ENCODE results near the gene ZC3HAV1L.
"Not testable (repeated sequence)": the region's sequence is repeated elsewhere in the genome, so short reads cannot be mapped to it uniquely, and the experiment has no call there.

The ZC3HAV1L gene

GRCh38 chr7:139026551-139026950 lies 9.3 kb downstream of the ZC3HAV1L start:
- CTCF ChIA-PET: interaction anchor here (1.5 kb wide), 1 partner anchor 10 kb away, joined by 4 read pairs; no protein-coding TSS in a partner anchor
- no peak for DNase-seq (ENCODE audit: low spot score)
- POLR2A ChIA-PET (ENCODE audit: low non-redundant PET): no interaction called here
- no peak for TF ChIP-seq CTCF (conservative IDR thresholded peaks at IDR 0.05; ENCODE audit: low read depth)
- H3K27ac ChIP-seq: no peak overlapping the region

- DNase-seq (ENCODE audit: low spot score); POLR2A ChIA-PET (ENCODE audit: low non-redundant PET); H3K27ac ChIP-seq: not testable (repeated sequence)
- CTCF ChIA-PET: interaction anchor here (1.5 kb wide), 1 partner anchor 9 kb away, joined by 4 read pairs; no protein-coding TSS in a partner anchor
Observed at GRCh38 chr7:139025861-139026260, 10.0 kb downstream of the ZC3HAV1L start.

- no peak overlapping the region for H3K27ac ChIP-seq
- ChIA-PET POLR2A (ENCODE audit: low non-redundant PET) (no interaction called here), CTCF (no interaction called here)
- no peak for DNase-seq (ENCODE audit: low spot score)
- TF ChIP-seq CTCF (conservative IDR thresholded peaks at IDR 0.05; ENCODE audit: low read depth): no peak
Observed at GRCh38 chr7:139023076-139023475, 12.8 kb downstream of the ZC3HAV1L start.

GRCh38 chr7:139022286-139022685 lies 13.6 kb downstream of the ZC3HAV1L start:
- no peak for DNase-seq (ENCODE audit: low spot score)
- ChIA-PET POLR2A (ENCODE audit: low non-redundant PET) (no interaction called here), CTCF (no interaction called here)
- no peak for TF ChIP-seq CTCF (conservative IDR thresholded peaks at IDR 0.05; ENCODE audit: low read depth)
- no peak overlapping the region for H3K27ac ChIP-seq

GRCh38 chr7:139018910-139019309 lies 16.9 kb downstream of the ZC3HAV1L start:
- POLR2A ChIA-PET (ENCODE audit: low non-redundant PET): no interaction called here
- no peak overlapping the region for H3K27ac ChIP-seq
- no peak for DNase-seq (ENCODE audit: low spot score)
- CTCF ChIA-PET: no interaction called here
- TF ChIP-seq CTCF (conservative IDR thresholded peaks at IDR 0.05; ENCODE audit: low read depth): no peak

- no peak overlapping the region for H3K27ac ChIP-seq
- ChIA-PET POLR2A (ENCODE audit: low non-redundant PET) (no interaction called here), CTCF (interaction anchor here (0.6 to 1.5 kb wide), 9 partner anchors 9 to 131 kb away, joined by 3 to 5 read pairs (median 3); no protein-coding TSS in a partner anchor)
- peak; percentile 89 for TF ChIP-seq CTCF (conservative IDR thresholded peaks at IDR 0.05; ENCODE audit: low read depth)
- DNase-seq (ENCODE audit: low spot score): peak; percentile 75
Observed at GRCh38 chr7:139016931-139017511, 18.8 kb downstream of the ZC3HAV1L start.

- TF ChIP-seq CTCF (conservative IDR thresholded peaks at IDR 0.05; ENCODE audit: low read depth): no peak
- no peak overlapping the region for H3K27ac ChIP-seq
- DNase-seq (ENCODE audit: low spot score): no peak
- CTCF ChIA-PET: no interaction called here
- POLR2A ChIA-PET (ENCODE audit: low non-redundant PET): no interaction called here
Observed at GRCh38 chr7:139011373-139011772, 24.5 kb downstream of the ZC3HAV1L start.

Measured in RWPE1 (cell line).